Activated CD4-positive, CD25-positive, alpha-beta regulatory T cell (primary cell): ENCODE measurements around the gene TMEM30B.

Experiments used
- DNase-seq, 4 experiments: peaks; one replicate each; lab custom pipeline; 2025; lab: John Stamatoyannopoulos, UW

The TMEM30B gene

DNA sequence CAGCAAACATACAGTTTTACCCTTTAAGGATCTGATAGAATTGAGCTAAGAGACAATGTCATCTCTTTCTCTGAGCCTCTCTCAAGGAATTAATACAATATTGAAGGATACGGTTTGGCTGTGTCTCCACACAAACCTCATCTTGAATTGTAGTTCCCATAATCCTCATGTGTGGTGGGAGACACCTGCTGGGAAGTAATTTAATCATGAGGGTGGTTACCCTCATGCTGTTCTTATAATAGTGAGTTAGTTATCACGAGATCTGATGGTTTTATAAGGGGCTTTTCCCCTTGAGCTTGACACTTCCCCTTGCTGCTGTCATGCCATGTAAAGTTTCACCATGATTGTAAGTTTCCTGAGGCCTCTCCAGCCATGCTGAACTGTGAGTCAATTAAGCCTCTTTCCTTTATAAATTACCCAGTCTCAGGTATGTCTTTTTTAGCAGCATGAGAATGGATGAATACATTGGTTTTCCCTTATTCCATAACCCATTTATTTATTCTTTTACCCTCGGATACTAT, 47.6 kb downstream of the TMEM30B start:
- DNase-seq = no peak

DNA sequence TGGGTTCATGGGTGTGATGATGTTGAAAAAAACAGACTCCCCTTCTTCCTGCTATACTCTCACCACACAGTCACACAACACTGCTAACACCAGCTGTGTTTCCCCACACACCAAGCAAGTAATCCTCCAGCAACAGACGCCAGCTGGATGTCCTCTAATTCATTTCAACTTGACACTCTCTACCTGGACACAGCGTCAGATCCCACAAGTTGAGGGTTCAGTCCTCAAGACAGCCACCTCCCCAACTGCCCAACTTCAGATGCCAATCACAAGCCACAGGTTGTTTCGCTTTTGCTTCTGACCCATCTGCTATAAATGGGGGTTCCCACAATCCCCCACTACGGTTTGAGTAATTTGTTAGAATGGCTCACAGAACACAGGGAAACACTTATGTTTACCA, 49.3 kb downstream of the TMEM30B start:
- no peak for DNase-seq

DNA sequence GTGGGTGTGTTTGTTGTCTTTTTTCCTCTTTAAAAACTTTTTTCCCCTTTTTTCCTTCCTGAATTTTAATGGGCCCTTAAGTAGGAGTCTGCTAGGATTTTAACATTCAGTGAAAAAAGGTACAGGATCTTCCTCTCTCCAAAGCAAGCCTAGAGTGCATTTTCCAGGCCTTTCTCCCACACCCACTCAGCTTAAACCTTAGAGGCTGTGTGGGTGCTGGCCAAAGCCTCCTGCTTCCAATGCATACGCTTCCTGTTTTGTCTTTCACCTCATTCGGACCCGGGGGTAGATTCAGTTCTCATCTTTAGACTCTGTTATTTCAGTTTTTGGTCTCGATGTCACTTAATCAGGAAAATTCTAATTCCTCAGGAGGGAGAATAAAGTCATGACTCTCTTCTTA, 51.2 kb downstream of the TMEM30B start:
- DNase-seq = no peak

DNA sequence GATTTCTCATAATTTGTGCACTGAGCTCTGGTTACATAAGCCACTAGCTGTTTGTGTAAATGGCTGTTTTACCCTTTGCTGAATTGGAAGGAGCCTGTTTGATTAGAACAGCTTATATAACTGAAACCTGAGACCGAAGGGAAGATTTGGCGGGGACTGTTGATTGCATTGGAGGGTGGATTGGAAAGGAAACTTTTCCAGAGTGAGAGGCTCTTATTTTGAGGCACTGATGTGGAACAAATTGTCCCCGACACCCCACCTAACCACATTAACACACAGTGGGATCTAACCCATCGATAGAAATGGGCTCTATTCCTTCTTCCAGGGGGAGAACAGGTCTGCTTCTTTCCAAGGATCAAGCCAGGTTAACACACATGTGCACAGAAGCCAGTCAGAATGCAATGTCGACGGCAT, 51.7 kb downstream of the TMEM30B start:
- DNase-seq = no peak

DNA sequence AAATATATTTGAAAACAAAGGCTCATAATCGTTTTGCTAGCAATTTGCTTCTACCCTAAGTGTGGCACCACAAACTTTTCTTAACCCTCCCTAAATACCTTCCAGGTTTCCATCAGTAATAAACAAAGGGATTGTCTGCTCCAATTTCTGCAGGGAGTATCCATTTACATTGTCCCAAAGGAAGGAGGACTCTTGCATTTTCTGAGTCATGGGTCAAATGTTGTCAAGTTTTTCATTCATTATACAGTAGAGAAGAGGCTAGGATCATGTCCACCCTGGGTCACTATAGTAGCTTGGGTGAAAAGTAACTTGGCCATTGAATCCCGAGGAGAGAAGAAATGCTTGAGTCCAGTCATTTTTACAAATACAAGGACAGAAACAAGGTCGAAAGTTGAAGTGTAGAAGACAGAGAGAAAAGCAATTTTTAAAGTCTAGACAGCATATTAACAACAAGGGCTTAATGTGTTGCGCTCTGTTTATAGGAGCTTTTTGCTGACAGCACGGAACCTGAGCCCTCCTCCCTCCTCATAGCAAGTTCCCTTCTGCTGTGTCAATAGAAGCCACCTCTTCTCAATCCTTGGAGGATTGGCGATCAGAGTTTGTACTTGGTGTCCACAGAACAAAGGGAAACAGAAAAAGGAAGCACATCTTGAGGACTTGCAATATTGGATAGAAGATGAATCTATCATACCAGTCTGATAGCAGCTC, 53.1 kb downstream of the TMEM30B start:
- DNase-seq = no peak
